VCaP (cell line): Measurements from ENCODE around the gene C6orf120.

Source experiments
- H3K27ac ChIP-seq: fragments of 450-650 bp; 2 replicates; pipeline ENCODE4 v1.5.1; 2017
- TF ChIP-seq, protein P1 (sequence below): fragments of 450-650 bp; conservative IDR thresholded peaks from 2 replicates; pipeline ENCODE4 v1.5.1; 2017; ENCODE audit warnings: mild to moderate bottlenecking, moderate library complexity

Gene C6orf120

DNA sequence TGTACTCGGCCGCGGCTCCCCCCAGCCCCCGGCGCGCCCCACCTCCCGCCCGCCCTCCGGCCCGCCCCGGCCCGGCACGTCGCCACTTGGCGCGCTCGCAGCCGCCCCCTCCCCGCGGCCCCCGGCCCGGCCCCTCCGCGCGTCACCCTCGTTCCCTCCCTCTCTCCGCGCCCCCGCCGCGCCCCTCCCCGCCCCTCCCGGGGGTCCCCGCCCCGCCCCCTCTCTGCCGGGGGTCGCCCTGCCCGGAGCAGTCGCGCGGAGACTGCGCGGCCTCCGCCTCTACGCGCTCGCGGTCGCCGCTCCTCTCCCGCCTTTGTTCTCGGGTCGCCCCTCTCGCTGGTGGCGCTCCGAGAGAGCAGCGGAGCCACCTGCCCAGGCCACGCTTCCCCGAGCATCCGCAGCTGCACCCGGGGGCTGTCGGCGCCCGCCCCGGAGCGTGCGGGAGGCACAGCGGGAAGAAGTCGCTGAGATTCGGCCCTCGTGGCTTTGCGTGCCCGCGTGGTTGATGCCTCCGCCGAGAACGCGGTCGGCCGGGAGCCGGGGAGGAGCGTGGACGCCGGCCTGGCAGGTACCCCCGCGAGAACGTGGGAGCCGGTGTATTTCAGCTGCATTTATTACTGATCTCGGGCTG lies 22.7 kb downstream of the C6orf120 start, which contains the start of gene PHF10:
TSS of gene PHF10 (minus strand) at position 7 of the 631 bp plus-strand sequence. CDS start 569 bp downstream, outside the sequence.
- peak within 1 kb of the TSS; percentile 95 for H3K27ac ChIP-seq
- TF ChIP-seq, protein P1, sequence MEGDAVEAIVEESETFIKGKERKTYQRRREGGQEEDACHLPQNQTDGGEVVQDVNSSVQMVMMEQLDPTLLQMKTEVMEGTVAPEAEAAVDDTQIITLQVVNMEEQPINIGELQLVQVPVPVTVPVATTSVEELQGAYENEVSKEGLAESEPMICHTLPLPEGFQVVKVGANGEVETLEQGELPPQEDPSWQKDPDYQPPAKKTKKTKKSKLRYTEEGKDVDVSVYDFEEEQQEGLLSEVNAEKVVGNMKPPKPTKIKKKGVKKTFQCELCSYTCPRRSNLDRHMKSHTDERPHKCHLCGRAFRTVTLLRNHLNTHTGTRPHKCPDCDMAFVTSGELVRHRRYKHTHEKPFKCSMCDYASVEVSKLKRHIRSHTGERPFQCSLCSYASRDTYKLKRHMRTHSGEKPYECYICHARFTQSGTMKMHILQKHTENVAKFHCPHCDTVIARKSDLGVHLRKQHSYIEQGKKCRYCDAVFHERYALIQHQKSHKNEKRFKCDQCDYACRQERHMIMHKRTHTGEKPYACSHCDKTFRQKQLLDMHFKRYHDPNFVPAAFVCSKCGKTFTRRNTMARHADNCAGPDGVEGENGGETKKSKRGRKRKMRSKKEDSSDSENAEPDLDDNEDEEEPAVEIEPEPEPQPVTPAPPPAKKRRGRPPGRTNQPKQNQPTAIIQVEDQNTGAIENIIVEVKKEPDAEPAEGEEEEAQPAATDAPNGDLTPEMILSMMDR: no peak

DNA sequence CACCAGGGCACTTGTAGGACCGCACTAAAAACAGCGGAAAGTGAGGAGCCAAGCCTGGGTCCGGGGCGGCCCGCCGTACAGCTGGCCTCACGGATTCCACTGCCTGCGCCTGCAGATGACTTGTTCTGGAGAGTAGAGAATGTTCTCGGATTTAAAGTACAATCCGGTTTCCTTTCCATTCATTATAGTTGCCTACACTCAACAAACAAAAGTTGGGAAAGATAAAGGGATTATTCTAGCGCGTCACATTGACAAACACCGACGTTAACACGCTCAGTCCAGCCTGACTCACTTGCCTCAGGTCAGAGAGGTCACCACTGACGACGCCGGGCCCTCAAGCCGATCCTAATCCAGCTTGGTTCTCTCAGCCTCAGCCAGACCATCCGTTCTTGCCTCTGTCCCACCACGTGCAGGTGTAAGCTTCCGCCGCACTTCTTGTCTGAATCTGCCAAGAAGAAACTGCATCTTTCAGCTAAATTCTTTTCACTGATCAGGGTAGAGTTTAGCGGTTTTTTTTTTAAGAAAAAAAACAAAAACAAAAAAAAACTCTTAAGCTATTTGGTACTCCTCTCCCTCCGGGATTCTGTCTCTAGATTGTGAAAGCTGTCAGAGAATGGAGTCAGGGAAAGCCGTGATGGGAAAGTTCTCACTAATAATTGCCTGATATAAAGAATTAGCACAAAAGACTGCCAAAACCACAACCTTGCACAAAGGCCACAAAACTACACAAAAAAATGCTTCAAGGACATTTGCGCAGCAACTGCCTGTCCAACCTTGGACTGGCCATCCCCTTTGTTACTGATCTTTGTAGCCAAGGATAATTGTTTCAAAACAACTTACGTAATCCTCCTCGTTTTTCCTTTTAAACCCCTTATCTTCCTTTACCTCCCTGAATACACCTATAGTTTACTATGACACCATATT lies 23.5 kb downstream of the C6orf120 start:
- TF ChIP-seq, protein P1: no peak
- H3K27ac ChIP-seq: peak overlapping the region; percentile 95

DNA sequence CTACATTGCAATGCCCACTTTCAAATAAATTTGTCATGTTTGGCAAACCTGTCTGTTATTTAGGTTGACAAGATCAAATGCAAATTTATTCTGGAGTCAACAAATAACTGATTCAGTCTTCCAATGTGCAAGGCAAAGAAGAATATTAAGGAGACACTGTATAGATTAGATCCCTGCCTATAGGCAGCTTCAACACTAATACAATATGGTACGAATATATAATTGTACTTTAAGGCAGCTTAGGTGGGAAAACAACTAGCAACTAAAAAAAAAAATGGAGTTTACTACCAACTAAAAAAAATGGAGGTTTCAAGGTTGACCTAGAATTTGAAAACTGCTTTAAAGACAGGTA lies 24.1 kb downstream of the C6orf120 start:
- no peak overlapping the region for H3K27ac ChIP-seq
- TF ChIP-seq, protein P1: no peak

DNA sequence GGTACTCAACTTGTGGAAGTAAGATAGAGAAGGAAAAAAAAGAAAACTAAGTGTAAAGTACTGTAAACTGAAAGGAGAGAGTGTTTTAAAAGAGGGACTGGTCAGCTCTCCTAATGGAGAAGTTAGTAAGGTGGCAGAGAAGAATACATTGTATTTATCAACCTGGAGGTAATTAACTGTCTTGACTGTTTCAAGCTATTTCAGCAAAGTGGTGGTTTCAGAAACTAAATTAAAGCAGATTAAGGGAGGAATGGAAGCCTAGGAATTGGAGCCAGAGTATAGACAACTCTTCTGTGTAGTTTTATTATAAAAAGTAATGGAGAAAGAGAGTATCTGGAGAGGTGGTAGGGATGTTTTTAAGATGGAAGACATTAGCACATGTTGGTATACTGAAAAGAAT lies 25.0 kb downstream of the C6orf120 start:
- TF ChIP-seq, protein P1: no peak
- H3K27ac ChIP-seq: no peak overlapping the region

DNA sequence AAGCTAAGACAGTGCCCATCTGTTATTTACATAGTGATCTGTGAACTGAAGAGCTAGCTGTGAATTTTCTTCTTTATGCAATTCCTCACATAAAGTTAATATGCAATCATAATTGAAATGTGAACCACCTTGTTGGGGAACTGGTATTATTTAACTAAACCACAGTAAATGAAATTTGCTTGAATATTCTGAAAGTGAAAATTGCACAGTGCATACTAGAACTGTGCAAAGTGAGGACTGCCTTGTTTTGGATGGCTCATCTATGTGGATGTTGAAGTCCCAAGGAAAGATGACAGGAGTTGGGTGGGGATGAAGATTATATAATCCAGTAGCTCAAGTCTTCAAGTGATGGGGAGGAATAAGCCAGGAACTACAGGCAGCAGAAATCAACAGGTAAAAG lies 28.0 kb downstream of the C6orf120 start:
- H3K27ac ChIP-seq: no peak overlapping the region; the same call in 1 of the 2 replicates
- TF ChIP-seq, protein P1: no peak

DNA sequence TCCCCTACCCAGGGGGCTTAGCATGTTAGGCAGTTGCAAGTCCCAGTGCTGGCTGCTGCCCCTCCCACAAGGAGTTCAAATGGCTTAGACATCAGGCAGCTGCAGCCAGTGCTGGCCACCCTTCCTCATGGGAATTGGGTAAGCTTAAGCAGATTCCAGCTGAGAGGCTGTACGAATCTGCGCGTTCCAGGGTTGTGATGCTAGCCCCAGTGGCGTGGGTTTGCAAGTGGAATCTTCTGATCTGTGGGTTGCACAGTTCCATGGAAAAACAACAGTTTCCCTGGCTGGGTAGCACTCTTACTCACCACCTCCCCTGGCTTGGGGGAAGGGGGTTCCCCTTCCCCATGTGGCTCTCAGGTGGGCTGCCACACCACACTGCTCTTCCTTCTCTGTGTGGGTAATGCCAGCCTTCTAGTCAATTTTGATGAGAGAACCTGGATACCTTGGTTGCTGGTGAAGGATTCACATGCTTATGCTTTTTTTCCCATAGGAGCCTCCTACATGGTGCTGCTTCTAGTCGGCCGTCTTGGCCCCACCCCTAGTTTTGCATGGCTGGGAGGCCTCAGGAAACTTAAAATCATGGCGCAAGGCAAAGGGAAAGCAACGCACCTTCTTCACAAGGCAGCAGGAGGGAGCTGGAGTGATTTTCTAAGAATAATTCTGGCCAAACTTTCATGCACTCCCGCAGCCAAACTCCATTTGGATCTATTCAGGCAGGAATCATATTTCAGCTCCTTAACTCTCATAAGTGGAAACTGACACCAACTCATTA lies 36.5 kb downstream of the C6orf120 start:
- H3K27ac ChIP-seq: no peak overlapping the region
- TF ChIP-seq, protein P1: no peak
